DND-41 (cell line): Measurements from ENCODE around the gene OR56A4.

ENCODE experiments used
- ATAC-seq: fragments of 200-7000 bp; cut with Tn5 transposase; 3 replicates; pipeline ENCODE4 v1.9.1; 2021; ENCODE audit warnings: low read depth; ENCODE audit not compliant: insufficient read depth
- DNase-seq: peaks from one replicate; pipeline ENCODE4 v3.0.0-alpha.2; 2020
- H2AFZ ChIP-seq: 2 replicates; pipeline ENCODE4 v1.6.0; 2012; ENCODE audit warnings: low read depth, low read length
- H3K27ac ChIP-seq: 2 replicates; pipeline ENCODE4 v1.5.1; 2012; ENCODE audit warnings: low read length, inconsistent platforms
- H3K27me3 ChIP-seq: fragments of 200-600 bp; sonication (generic); 2 replicates; pipeline ENCODE4 v1.6.0; 2012; ENCODE audit warnings: low read length, mild to moderate bottlenecking, inconsistent platforms; ENCODE audit not compliant: insufficient read depth, poor library complexity
- H3K36me3 ChIP-seq: 2 replicates; pipeline ENCODE4 v1.5.1; 2012; ENCODE audit warnings: low read length, inconsistent platforms; ENCODE audit not compliant: insufficient read depth
- H3K4me1 ChIP-seq: 2 replicates; pipeline ENCODE4 v1.5.1; 2012; ENCODE audit warnings: mild to moderate bottlenecking, low read length; ENCODE audit not compliant: insufficient read depth
- H3K4me2 ChIP-seq: 2 replicates; pipeline ENCODE4 v1.6.0; 2012; ENCODE audit warnings: mild to moderate bottlenecking, moderate library complexity, low read length, inconsistent platforms; ENCODE audit not compliant: insufficient read depth
- H3K4me3 ChIP-seq, 2 experiments: fragments of 200-600 bp in 1 of 2; shearing (Covaris generic) in 1 of 2; 2 replicates each; pipeline ENCODE4 v1.5.1; 2012 to 2016; ENCODE audit warnings: inconsistent platforms in 2 of 2, low read length in 2 of 2, mild to moderate bottlenecking in 2 of 2, low read depth in 1 of 2, moderate library complexity in 1 of 2
- H3K79me2 ChIP-seq: 2 replicates; pipeline ENCODE4 v1.6.0; 2012; ENCODE audit warnings: low read length, inconsistent platforms; ENCODE audit not compliant: insufficient read depth
- H3K9ac ChIP-seq: 2 replicates; pipeline ENCODE4 v1.6.0; 2012; ENCODE audit warnings: low read depth, mild to moderate bottlenecking, inconsistent platforms, low read length, moderate library complexity
- H3K9me3 ChIP-seq: 2 replicates; pipeline ENCODE4 v1.5.1; 2012; ENCODE audit warnings: low read length, moderate library complexity, mild to moderate bottlenecking, inconsistent platforms; ENCODE audit not compliant: insufficient read depth, severe bottlenecking
- H4K20me1 ChIP-seq: 2 replicates; pipeline ENCODE4 v1.6.0; 2012; ENCODE audit warnings: low read length; ENCODE audit not compliant: insufficient read depth
- CTCF ChIP-seq: IDR thresholded peaks from 2 replicates; pipeline ENCODE4 v1.5.1; 2012; ENCODE audit warnings: borderline replicate concordance, low read length, moderate library complexity, mild to moderate bottlenecking; ENCODE audit not compliant: poor library complexity, severe bottlenecking; ENCODE audit errors: extremely low read depth
- EZH2 ChIP-seq: IDR thresholded peaks from 3 replicates; pipeline ENCODE4 v1.6.1; 2012; ENCODE audit warnings: borderline replicate concordance, low read depth, mild to moderate bottlenecking, moderate library complexity, low read length, inconsistent platforms; ENCODE audit not compliant: severe bottlenecking

Gene OR56A4

DNA sequence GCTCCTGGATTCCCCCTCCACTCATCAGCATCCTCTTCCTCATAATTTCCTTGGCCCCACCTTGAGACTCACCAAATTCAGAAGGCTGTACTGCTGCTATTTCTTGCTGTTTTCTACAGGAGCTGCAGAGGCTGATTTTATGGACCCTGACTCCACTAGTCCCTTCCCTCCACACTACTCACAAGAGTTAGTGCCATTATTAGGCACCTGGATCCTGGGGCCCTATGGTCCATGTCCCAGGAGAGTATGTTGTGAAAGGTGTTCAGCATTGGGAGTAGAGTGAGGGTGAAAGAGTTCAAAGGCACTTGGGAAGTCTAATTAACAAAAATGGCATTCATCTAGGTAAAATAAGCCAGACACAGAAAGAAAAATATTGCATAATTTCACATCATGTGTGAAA lies at the start of gene OR56A4:
TSS of gene OR56A4 (minus strand) at position 101 of the 400 bp plus-strand sequence. CDS start 3,954 bp downstream, outside the sequence.
- H3K4me2 ChIP-seq, result no peak within 1 kb of the TSS
- no peak within 1 kb of the TSS for H3K27ac ChIP-seq
- H4K20me1 ChIP-seq, result no peaks in the 10 kb centered on the region
- TF ChIP-seq CTCF, result no peak
- TF ChIP-seq EZH2, result no peak
- ATAC-seq, result no peak
- DNase-seq, result no peak
- H2AFZ ChIP-seq, result no peak within 1 kb of the TSS
- no peaks in the 10 kb centered on the region for H3K36me3 ChIP-seq
- H3K9ac ChIP-seq, result no peak within 1 kb of the TSS
- H3K4me1 ChIP-seq, result no peaks in the 10 kb centered on the region
- no peaks in the 10 kb centered on the region for H3K79me2 ChIP-seq
- no peaks in the 10 kb centered on the region for H3K9me3 ChIP-seq
- peaks cover 6% of the 10 kb centered on the region for H3K27me3 ChIP-seq
- H3K4me3 ChIP-seq, result no peak within 1 kb of the TSS

- no peak for ATAC-seq
- no peak for DNase-seq
These were observed 48.8 kb upstream of the OR56A4 start for GRCh38 chr11:6055569-6055968.

DNA sequence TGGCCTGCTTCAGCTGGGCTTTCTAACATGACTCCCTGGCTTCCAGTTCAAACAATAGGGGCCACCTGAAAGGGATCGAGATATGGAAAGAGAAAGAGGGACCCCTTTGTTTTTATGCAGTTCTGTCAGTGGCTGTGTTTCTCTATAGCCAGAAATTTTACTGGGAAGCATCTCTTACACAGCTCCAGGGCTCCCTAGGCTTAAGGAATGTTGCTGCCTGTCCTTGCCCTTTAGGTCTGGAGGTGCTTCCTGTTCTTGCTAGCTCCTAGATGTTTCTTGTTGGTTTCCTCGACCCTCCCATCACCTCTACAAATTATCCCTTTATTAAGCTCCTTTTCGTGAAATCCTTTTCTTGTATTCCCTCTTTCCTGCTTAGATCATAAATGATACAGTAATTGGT lies 45.6 kb upstream of the OR56A4 start:
- Histone ChIP-seq H3K27me3 (peaks cover 9% of the 10 kb centered on the region), H2AFZ (no peak overlapping the region), H4K20me1 (no peaks in the 10 kb centered on the region), H3K36me3 (no peaks in the 10 kb centered on the region), H3K4me2 (no peak overlapping the region), H3K9me3 (no peaks in the 10 kb centered on the region), H3K27ac (no peak overlapping the region), H3K79me2 (no peaks in the 10 kb centered on the region), H3K4me3 (no peak overlapping the region), H3K4me1 (no peaks in the 10 kb centered on the region), H3K9ac (no peak overlapping the region)
- DNase-seq (no peak), ATAC-seq (no peak)
- no peak for TF ChIP-seq CTCF
- no peak for TF ChIP-seq EZH2

More at GRCh38 chr11:6055569-6055968, 48.8 kb upstream of the OR56A4 start:
- H3K79me2 ChIP-seq, result no peaks in the 10 kb centered on the region
- H3K9me3 ChIP-seq, result no peaks in the 10 kb centered on the region
- H3K4me3 ChIP-seq, result no peak overlapping the region
- H3K4me1 ChIP-seq, result no peaks in the 10 kb centered on the region
- H3K9ac ChIP-seq, result no peak overlapping the region
- H3K27ac ChIP-seq, result no peak overlapping the region
- TF ChIP-seq EZH2, result no peak
- TF ChIP-seq CTCF, result no peak
- H3K27me3 ChIP-seq, result peaks cover 5% of the 10 kb centered on the region
- no peak overlapping the region for H2AFZ ChIP-seq
- no peaks in the 10 kb centered on the region for H4K20me1 ChIP-seq
- H3K4me2 ChIP-seq, result no peak overlapping the region
- H3K36me3 ChIP-seq, result no peaks in the 10 kb centered on the region

DNA sequence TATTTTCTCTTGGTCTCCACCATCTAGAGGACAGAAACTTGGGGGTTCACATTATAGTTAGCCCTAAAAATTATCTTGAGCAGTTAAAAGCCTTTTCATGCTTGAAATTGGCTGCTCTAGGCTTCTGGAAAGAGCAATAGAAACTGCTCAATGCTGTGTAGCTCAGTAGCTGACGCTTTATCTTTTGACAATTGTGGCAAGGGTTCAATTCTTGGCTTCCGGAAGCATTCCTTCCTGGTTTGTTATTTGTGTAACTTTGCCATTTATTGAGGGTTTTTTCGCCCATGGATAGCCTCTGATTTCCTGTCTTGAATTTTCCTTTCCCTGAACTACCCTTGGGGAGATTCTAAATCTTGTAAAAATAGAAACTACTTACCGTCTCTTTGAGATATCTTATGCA lies 34.1 kb upstream of the OR56A4 start:
- Histone ChIP-seq H3K9me3 (no peaks in the 10 kb centered on the region), H3K4me1 (no peaks in the 10 kb centered on the region), H3K79me2 (no peaks in the 10 kb centered on the region), H3K4me2 (no peak overlapping the region), H3K9ac (no peak overlapping the region), H3K27ac (no peak overlapping the region), H3K27me3 (peaks cover 11% of the 10 kb centered on the region), H3K36me3 (no peaks in the 10 kb centered on the region), H2AFZ (no peak overlapping the region), H3K4me3 (no peak overlapping the region), H4K20me1 (no peaks in the 10 kb centered on the region)
- TF ChIP-seq CTCF (no peak), EZH2 (no peak)
- no peak for DNase-seq
- ATAC-seq, result no peak
